ENCODE measurements around the gene KRTAP10-4. TPM values are rescaled to one million over a fixed set of nuclear protein-coding genes. Genes with fewer than 3 reads are reported as not detected.

Gene KRTAP10-4
- polyA plus RNA-seq, 1 of the 3 experiments (the other 2 are of a cell fraction): not detected

DNA sequence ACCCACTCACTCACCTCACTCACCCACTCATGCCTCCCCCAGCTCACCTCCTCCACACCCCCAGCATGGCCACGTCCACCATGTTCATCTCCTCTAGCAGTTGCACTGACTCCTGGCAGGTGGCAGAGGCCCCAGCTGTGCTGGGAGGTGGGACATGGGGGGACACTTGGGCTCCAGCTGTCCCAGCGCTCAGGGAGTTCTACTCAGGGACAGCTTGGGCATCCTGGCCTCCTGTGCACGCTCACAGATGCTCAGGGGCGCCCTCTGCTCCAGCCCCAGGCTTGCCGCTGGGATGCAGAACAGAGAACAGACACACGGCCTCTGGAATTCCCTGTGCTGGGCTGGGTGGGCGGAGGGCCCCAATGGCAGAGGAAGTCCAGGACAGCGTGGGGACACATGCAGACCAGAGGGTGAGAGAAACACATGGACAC lies 43.6 kb downstream of the KRTAP10-4 start (continued):
- TF ChIP-seq, protein P1, sequence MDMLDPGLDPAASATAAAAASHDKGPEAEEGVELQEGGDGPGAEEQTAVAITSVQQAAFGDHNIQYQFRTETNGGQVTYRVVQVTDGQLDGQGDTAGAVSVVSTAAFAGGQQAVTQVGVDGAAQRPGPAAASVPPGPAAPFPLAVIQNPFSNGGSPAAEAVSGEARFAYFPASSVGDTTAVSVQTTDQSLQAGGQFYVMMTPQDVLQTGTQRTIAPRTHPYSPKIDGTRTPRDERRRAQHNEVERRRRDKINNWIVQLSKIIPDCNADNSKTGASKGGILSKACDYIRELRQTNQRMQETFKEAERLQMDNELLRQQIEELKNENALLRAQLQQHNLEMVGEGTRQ (IDR thresholded peaks at IDR 0.05; ENCODE audit: borderline replicate concordance, low read depth, low read length): no peak
- TF ChIP-seq JUND (IDR thresholded peaks at IDR 0.05): no peak
- TF ChIP-seq NRF1 (IDR thresholded peaks at IDR 0.05; ENCODE audit: low read depth, low read length): no peak
- TF ChIP-seq, protein P2, sequence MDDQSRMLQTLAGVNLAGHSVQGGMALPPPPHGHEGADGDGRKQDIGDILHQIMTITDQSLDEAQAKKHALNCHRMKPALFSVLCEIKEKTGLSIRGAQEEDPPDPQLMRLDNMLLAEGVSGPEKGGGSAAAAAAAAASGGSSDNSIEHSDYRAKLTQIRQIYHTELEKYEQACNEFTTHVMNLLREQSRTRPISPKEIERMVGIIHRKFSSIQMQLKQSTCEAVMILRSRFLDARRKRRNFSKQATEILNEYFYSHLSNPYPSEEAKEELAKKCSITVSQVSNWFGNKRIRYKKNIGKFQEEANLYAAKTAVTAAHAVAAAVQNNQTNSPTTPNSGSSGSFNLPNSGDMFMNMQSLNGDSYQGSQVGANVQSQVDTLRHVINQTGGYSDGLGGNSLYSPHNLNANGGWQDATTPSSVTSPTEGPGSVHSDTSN (IDR thresholded peaks at IDR 0.05): no peak
- TF ChIP-seq FOSL2 (IDR thresholded peaks at IDR 0.05; ENCODE audit: borderline replicate concordance, low read depth): no peak

DNA sequence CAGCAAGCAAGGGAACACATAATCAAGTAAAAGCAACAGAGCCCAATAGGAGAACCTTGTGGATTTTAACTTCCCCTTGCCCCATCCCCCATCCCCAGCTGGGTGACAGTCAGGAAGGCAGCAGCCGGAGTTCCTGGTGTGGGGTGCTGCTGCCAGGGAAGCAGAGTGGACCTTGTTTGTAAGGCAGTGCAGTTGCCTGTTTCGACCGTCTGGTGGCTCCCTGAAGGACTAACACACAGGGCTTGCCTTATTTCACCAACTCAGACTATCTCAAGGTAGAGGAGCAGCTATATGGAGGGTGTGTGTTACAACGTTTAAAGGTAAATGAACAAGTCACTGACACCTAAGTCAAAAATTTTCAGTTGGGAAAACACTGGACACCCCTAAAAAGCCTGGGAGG lies 45.0 kb downstream of the KRTAP10-4 start:
- H3K4me1 ChIP-seq (ENCODE audit: control insufficient read depth in 1 of 2, insufficient read depth in 2 of 2, low read depth in 1 of 2, low read length in 1 of 2): no peaks in the 10 kb centered on the region
- H3F3A ChIP-seq (replicated peaks; ENCODE audit: insufficient read depth): no peaks in the 10 kb centered on the region
- no peaks in the 10 kb centered on the region for H4K20me1 ChIP-seq (ENCODE audit: insufficient read depth)
- H3K9me3 ChIP-seq: peaks cover 10% of the 10 kb centered on the region
- peaks cover 37% of the 10 kb centered on the region for H3K27me3 ChIP-seq (ENCODE audit: insufficient read depth)
- H3K4me2 ChIP-seq: no peak overlapping the region
- DNase-seq: no peak
- H3K9me2 ChIP-seq: no peaks in the 10 kb centered on the region
- ChIA-PET CTCF (interaction anchor here (2.8 kb wide), 1 partner anchor 175 kb away, joined by 11 read pairs; no protein-coding TSS in a partner anchor), POLR2A (no interaction called here)
- no peak overlapping the region for H3K27ac ChIP-seq (ENCODE audit: low read depth in 2 of 2, low read length in 1 of 2)
- H3K79me2 ChIP-seq (ENCODE audit: insufficient read depth): no peaks in the 10 kb centered on the region
- H3K9ac ChIP-seq: no peak overlapping the region
- no peak overlapping the region for H2AFZ ChIP-seq (ENCODE audit: low read depth)
- peaks cover 0 to 1% of the 10 kb centered on the region in 2 experiments for H3K36me3 ChIP-seq (replicated peaks in 1 of 2; ENCODE audit: control insufficient read depth in 1 of 2, insufficient read depth in 2 of 2, low read length in 1 of 2)
- no peak overlapping the region for H3K4me3 ChIP-seq (ENCODE audit: low read depth in 2 of 2, low read length in 1 of 2)
- TF ChIP-seq SMC3 (IDR thresholded peaks at IDR 0.05; ENCODE audit: low read depth, low read length) (0 out of 2 replicates have a peak, but pooled peaks have one; percentile 20), JUND (IDR thresholded peaks at IDR 0.05) (no peak)
- WGBS (ENCODE audit: low lambda C conversion rate): 4% methylated on average over 4 of the region's 4 CpGs

DNA sequence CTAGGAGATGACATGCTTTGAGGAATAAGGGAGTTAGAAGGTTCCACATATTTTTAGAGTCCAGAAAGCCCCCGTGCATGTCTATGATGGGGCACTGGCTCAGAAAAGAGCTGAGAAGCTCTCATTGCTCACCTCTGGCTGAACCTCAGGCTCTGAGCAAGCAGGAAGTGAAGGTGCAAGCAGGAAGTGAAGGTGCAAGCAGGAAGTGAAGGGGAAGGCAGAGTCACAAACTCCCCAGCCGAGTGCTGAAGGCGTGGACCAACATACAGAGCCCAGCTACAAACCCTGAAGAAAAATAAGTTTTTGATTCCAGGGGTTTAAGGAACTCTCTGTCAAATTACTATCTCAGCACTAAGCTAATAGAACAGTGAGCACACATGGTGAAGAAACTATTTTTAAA lies 45.4 kb downstream of the KRTAP10-4 start:
- CTCF ChIA-PET: interaction anchor here (2.8 kb wide), 1 partner anchor 174 kb away, joined by 11 read pairs; no protein-coding TSS in a partner anchor
- Histone ChIP-seq H3K4me3 (ENCODE audit: low read depth in 2 of 2, low read length in 1 of 2) (no peak overlapping the region), H3K27ac (ENCODE audit: low read depth in 2 of 2, low read length in 1 of 2) (no peak overlapping the region), H3K9me2 (no peaks in the 10 kb centered on the region), H3K9me3 (peaks cover 14% of the 10 kb centered on the region), H3K36me3 (replicated peaks in 1 of 2; ENCODE audit: control insufficient read depth in 1 of 2, insufficient read depth in 2 of 2, low read length in 1 of 2) (peaks cover 0 to 3% of the 10 kb centered on the region in 2 experiments), H3K9ac (no peak overlapping the region), H4K20me1 (ENCODE audit: insufficient read depth) (no peaks in the 10 kb centered on the region), H3K27me3 (ENCODE audit: insufficient read depth) (peaks cover 34% of the 10 kb centered on the region), H3F3A (replicated peaks; ENCODE audit: insufficient read depth) (no peaks in the 10 kb centered on the region), H3K4me1 (ENCODE audit: control insufficient read depth in 1 of 2, insufficient read depth in 2 of 2, low read depth in 1 of 2, low read length in 1 of 2) (no peaks in the 10 kb centered on the region), H3K79me2 (ENCODE audit: insufficient read depth) (no peaks in the 10 kb centered on the region), H2AFZ (ENCODE audit: low read depth) (no peak overlapping the region), H3K4me2 (no peak overlapping the region)
- WGBS (ENCODE audit: low lambda C conversion rate): 3% methylated on average over 3 of the region's 3 CpGs
- POLR2A ChIA-PET: no interaction called here
- no peak for DNase-seq
- TF ChIP-seq, protein P3, sequence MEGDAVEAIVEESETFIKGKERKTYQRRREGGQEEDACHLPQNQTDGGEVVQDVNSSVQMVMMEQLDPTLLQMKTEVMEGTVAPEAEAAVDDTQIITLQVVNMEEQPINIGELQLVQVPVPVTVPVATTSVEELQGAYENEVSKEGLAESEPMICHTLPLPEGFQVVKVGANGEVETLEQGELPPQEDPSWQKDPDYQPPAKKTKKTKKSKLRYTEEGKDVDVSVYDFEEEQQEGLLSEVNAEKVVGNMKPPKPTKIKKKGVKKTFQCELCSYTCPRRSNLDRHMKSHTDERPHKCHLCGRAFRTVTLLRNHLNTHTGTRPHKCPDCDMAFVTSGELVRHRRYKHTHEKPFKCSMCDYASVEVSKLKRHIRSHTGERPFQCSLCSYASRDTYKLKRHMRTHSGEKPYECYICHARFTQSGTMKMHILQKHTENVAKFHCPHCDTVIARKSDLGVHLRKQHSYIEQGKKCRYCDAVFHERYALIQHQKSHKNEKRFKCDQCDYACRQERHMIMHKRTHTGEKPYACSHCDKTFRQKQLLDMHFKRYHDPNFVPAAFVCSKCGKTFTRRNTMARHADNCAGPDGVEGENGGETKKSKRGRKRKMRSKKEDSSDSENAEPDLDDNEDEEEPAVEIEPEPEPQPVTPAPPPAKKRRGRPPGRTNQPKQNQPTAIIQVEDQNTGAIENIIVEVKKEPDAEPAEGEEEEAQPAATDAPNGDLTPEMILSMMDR (IDR thresholded peaks at IDR 0.05): no peak
- TF ChIP-seq TAF1 (IDR thresholded peaks at IDR 0.05; ENCODE audit: borderline replicate concordance, low read depth, low read length) (no peak), RAD21 (IDR thresholded peaks at IDR 0.05; ENCODE audit: low read length) (no peak), EP300 (IDR thresholded peaks at IDR 0.05; ENCODE audit: borderline replicate concordance in 1 of 2, low read depth in 1 of 2, low read length in 1 of 2) (no peak), MEF2A (IDR thresholded peaks at IDR 0.05; ENCODE audit: borderline replicate concordance, low read depth) (no peak), EZH2phosphoT487 (IDR thresholded peaks at IDR 0.05; ENCODE audit: borderline replicate concordance, low read depth) (no peak), MXI1 (IDR thresholded peaks at IDR 0.05; ENCODE audit: low read depth, low read length) (no peak), RFX5 (IDR thresholded peaks at IDR 0.05; ENCODE audit: low read length) (no peak), SIN3A (IDR thresholded peaks at IDR 0.05; ENCODE audit: borderline replicate concordance, low read depth, low read length) (no peak), ELF1 (IDR thresholded peaks at IDR 0.05) (no peak), JUND (IDR thresholded peaks at IDR 0.05) (no peak), RXRA (IDR thresholded peaks at IDR 0.05; ENCODE audit: borderline replicate concordance, low read depth) (no peak)
- TF ChIP-seq, protein P4, sequence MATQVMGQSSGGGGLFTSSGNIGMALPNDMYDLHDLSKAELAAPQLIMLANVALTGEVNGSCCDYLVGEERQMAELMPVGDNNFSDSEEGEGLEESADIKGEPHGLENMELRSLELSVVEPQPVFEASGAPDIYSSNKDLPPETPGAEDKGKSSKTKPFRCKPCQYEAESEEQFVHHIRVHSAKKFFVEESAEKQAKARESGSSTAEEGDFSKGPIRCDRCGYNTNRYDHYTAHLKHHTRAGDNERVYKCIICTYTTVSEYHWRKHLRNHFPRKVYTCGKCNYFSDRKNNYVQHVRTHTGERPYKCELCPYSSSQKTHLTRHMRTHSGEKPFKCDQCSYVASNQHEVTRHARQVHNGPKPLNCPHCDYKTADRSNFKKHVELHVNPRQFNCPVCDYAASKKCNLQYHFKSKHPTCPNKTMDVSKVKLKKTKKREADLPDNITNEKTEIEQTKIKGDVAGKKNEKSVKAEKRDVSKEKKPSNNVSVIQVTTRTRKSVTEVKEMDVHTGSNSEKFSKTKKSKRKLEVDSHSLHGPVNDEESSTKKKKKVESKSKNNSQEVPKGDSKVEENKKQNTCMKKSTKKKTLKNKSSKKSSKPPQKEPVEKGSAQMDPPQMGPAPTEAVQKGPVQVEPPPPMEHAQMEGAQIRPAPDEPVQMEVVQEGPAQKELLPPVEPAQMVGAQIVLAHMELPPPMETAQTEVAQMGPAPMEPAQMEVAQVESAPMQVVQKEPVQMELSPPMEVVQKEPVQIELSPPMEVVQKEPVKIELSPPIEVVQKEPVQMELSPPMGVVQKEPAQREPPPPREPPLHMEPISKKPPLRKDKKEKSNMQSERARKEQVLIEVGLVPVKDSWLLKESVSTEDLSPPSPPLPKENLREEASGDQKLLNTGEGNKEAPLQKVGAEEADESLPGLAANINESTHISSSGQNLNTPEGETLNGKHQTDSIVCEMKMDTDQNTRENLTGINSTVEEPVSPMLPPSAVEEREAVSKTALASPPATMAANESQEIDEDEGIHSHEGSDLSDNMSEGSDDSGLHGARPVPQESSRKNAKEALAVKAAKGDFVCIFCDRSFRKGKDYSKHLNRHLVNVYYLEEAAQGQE (IDR thresholded peaks at IDR 0.05; ENCODE audit: low read depth, low read length): no peak
